Erythroblast (primary cell): Measurements from ENCODE around the gene LRMDA.

Experiments used
- GATA1 ChIP-seq: IDR thresholded peaks from 2 replicates; pipeline ENCODE4 v1.6.1; 2011; ENCODE audit warnings: low read depth, mild to moderate bottlenecking, control low read depth, low read length, moderate library complexity
- POLR2A ChIP-seq: IDR thresholded peaks from 2 replicates; pipeline ENCODE4 v1.6.1; 2011; ENCODE audit warnings: mild to moderate bottlenecking, low read length

DNA sequence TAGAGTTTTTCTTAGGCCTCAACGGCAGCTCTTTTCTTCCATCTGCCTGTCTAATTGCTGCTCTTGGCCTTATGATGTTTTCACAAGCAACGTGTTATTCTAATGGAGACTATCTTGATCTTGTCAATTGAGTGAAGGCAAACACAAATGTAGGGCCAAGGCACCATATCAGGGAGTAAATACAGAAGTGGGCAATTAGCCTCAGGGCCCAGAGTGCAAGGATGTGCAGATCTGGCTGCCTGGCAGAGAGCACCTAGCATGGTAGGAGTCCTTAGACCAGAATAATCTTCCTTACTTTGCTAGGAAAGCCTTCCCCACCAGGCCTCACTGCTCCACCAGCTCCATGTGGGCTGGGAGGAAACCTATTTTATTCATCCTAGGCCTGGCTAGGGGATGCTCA lies 590.9 kb downstream of the LRMDA start:
- TF ChIP-seq POLR2A (no peak), GATA1 (no peak)
